ENCODE data around the gene MOK.
"Not testable (repeated sequence)": the region's sequence is repeated elsewhere in the genome, so short reads cannot be mapped to it uniquely, and the experiment has no call there.

Gene MOK, protein sequence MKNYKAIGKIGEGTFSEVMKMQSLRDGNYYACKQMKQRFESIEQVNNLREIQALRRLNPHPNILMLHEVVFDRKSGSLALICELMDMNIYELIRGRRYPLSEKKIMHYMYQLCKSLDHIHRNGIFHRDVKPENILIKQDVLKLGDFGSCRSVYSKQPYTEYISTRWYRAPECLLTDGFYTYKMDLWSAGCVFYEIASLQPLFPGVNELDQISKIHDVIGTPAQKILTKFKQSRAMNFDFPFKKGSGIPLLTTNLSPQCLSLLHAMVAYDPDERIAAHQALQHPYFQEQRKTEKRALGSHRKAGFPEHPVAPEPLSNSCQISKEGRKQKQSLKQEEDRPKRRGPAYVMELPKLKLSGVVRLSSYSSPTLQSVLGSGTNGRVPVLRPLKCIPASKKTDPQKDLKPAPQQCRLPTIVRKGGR

GRCh38 chr14:102304611-102305506 lies at the start of gene MOK:
Gene MOK, minus strand, starts transcription at chr14:102305164. Its CDS starts 196 bp downstream, at chr14:102304968.
- no peak within 1 kb of the TSS for H3K27ac ChIP-seq (ENCODE audit: low read length)
- peaks cover 6% of the 10 kb centered on the region for H3K4me1 ChIP-seq (ENCODE audit: low read length)

DNA sequence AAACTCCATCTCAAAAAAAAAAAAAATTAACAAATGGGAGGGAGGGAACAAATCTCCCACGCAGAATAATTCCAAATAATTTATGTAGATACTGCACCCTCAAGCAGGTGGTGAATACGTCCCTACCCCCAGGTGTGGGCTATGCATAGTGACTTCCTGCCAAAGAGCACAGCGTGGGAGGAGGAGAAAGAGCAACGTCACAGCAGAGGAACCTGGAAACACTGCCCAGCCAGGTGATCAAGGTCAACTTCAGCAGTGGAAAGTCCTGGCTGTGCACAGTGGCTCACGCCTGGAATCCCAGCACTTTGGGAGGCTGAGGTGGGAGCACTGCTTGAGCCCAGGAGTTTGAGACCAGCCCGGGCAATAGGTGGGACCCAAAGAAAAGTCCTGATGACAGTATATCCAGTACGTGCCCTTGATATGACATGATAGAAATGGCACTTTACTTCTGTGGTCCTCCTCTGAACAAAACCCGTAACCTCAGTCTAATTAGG lies 48.2 kb upstream of the MOK start:
- Histone ChIP-seq H3K36me3 (replicated peaks; ENCODE audit: low read depth, low read length) (peaks cover 56% of the 10 kb centered on the region), H4K20me1 (ENCODE audit: insufficient read depth, low read length) (no peaks in the 10 kb centered on the region), H3K9me3 (ENCODE audit: insufficient read depth, low read length) (no peaks in the 10 kb centered on the region), H2AFZ (ENCODE audit: low read depth, low read length) (no peak overlapping the region), H3K4me1 (ENCODE audit: low read length) (no peaks in the 10 kb centered on the region), H3K27ac (ENCODE audit: low read length) (no peak overlapping the region), H3K27me3 (ENCODE audit: low read depth, low read length) (no peaks in the 10 kb centered on the region), H3K4me3 (ENCODE audit: low read length) (no peak overlapping the region), H3K9ac (ENCODE audit: low read length) (no peak overlapping the region), H3K79me2 (ENCODE audit: low read length) (no peaks in the 10 kb centered on the region), H3K4me2 (ENCODE audit: low read length) (no peak overlapping the region)
- TF ChIP-seq, protein P1, sequence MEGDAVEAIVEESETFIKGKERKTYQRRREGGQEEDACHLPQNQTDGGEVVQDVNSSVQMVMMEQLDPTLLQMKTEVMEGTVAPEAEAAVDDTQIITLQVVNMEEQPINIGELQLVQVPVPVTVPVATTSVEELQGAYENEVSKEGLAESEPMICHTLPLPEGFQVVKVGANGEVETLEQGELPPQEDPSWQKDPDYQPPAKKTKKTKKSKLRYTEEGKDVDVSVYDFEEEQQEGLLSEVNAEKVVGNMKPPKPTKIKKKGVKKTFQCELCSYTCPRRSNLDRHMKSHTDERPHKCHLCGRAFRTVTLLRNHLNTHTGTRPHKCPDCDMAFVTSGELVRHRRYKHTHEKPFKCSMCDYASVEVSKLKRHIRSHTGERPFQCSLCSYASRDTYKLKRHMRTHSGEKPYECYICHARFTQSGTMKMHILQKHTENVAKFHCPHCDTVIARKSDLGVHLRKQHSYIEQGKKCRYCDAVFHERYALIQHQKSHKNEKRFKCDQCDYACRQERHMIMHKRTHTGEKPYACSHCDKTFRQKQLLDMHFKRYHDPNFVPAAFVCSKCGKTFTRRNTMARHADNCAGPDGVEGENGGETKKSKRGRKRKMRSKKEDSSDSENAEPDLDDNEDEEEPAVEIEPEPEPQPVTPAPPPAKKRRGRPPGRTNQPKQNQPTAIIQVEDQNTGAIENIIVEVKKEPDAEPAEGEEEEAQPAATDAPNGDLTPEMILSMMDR (IDR thresholded peaks at IDR 0.05; ENCODE audit: low read depth, low read length), result no peak
- no peak for TF ChIP-seq EZH2phosphoT487 (IDR thresholded peaks at IDR 0.05; ENCODE audit: low read depth)

More at GRCh38 chr14:102304611-102305506, at the start of gene MOK:
- H4K20me1 ChIP-seq (ENCODE audit: insufficient read depth, low read length), result no peaks in the 10 kb centered on the region
- H3K9ac ChIP-seq (ENCODE audit: low read length), result peak within 1 kb of the TSS; percentile 39; the same call in 1 of the 2 replicates
- peak within 1 kb of the TSS; percentile 98 for H2AFZ ChIP-seq (ENCODE audit: low read depth, low read length)
- H3K27me3 ChIP-seq (ENCODE audit: low read depth, low read length), result no peaks in the 10 kb centered on the region
- no peaks in the 10 kb centered on the region for H3K9me3 ChIP-seq (ENCODE audit: insufficient read depth, low read length)
- no peaks in the 10 kb centered on the region for H3K79me2 ChIP-seq (ENCODE audit: low read length)
- H3K4me2 ChIP-seq (ENCODE audit: low read length), result peak within 1 kb of the TSS; percentile 77
- H3K36me3 ChIP-seq (replicated peaks; ENCODE audit: low read depth, low read length), result no peaks in the 10 kb centered on the region
- peak within 1 kb of the TSS; percentile 91 for H3K4me3 ChIP-seq (ENCODE audit: low read length)
- no peak for TF ChIP-seq EZH2phosphoT487 (IDR thresholded peaks at IDR 0.05; ENCODE audit: low read depth)
- TF ChIP-seq, protein P1 (IDR thresholded peaks at IDR 0.05; ENCODE audit: low read depth, low read length), result no peak

GRCh38 chr14:102352213-102352612 lies 47.2 kb upstream of the MOK start:
- H2AFZ ChIP-seq (ENCODE audit: low read depth, low read length), result no peak overlapping the region
- no peaks in the 10 kb centered on the region for H3K4me1 ChIP-seq (ENCODE audit: low read length)
- H3K27me3 ChIP-seq (ENCODE audit: low read depth, low read length), result no peaks in the 10 kb centered on the region
- no peak overlapping the region for H3K4me3 ChIP-seq (ENCODE audit: low read length)
- H3K9me3 ChIP-seq (ENCODE audit: insufficient read depth, low read length), result no peaks in the 10 kb centered on the region
- no peaks in the 10 kb centered on the region for H4K20me1 ChIP-seq (ENCODE audit: insufficient read depth, low read length)
- H3K9ac ChIP-seq (ENCODE audit: low read length), result no peak overlapping the region
- no peak overlapping the region for H3K27ac ChIP-seq (ENCODE audit: low read length)
- no peak overlapping the region for H3K4me2 ChIP-seq (ENCODE audit: low read length)
- TF ChIP-seq, protein P1 (IDR thresholded peaks at IDR 0.05; ENCODE audit: low read depth, low read length), result no peak
- TF ChIP-seq EZH2phosphoT487 (IDR thresholded peaks at IDR 0.05; ENCODE audit: low read depth), result no peak
- H3K36me3 ChIP-seq (replicated peaks; ENCODE audit: low read depth, low read length), result peaks cover 52% of the 10 kb centered on the region
- H3K79me2 ChIP-seq (ENCODE audit: low read length), result no peaks in the 10 kb centered on the region

DNA sequence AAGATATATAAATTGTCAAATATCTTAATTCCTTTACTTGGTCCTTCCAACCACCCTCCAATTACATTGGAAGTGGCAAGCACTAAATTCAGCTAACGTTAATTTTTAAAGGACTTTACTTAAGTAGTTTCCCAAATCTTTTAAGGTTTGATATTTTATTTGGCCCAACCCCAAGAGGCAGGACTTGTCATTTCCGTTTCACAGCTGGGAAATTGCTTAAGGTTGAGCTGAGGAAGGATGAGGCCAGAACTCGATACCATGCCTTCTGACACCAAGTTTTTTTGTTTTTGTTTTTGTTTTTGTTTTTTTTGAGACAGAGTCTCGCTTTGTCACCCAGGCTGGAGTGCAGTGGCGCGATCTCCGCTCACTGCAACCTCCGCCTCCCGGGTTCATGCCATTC lies 46.6 kb upstream of the MOK start:
- H3K9ac ChIP-seq (ENCODE audit: low read length); H3K4me1 ChIP-seq (ENCODE audit: low read length); H3K27me3 ChIP-seq (ENCODE audit: low read depth, low read length); H2AFZ ChIP-seq (ENCODE audit: low read depth, low read length); H3K9me3 ChIP-seq (ENCODE audit: insufficient read depth, low read length); H3K79me2 ChIP-seq (ENCODE audit: low read length); H4K20me1 ChIP-seq (ENCODE audit: insufficient read depth, low read length); H3K4me2 ChIP-seq (ENCODE audit: low read length); H3K4me3 ChIP-seq (ENCODE audit: low read length); H3K27ac ChIP-seq (ENCODE audit: low read length): not testable (repeated sequence)
- H3K36me3 ChIP-seq (replicated peaks; ENCODE audit: low read depth, low read length), result peaks cover 49% of the 10 kb centered on the region

Measured in OCI-LY3 (cell line).